ENCODE results near the gene MAN1A1.
"Not testable (repeated sequence)": the region's sequence is repeated elsewhere in the genome, so short reads cannot be mapped to it uniquely, and the experiment has no call there.

The MAN1A1 gene

DNA sequence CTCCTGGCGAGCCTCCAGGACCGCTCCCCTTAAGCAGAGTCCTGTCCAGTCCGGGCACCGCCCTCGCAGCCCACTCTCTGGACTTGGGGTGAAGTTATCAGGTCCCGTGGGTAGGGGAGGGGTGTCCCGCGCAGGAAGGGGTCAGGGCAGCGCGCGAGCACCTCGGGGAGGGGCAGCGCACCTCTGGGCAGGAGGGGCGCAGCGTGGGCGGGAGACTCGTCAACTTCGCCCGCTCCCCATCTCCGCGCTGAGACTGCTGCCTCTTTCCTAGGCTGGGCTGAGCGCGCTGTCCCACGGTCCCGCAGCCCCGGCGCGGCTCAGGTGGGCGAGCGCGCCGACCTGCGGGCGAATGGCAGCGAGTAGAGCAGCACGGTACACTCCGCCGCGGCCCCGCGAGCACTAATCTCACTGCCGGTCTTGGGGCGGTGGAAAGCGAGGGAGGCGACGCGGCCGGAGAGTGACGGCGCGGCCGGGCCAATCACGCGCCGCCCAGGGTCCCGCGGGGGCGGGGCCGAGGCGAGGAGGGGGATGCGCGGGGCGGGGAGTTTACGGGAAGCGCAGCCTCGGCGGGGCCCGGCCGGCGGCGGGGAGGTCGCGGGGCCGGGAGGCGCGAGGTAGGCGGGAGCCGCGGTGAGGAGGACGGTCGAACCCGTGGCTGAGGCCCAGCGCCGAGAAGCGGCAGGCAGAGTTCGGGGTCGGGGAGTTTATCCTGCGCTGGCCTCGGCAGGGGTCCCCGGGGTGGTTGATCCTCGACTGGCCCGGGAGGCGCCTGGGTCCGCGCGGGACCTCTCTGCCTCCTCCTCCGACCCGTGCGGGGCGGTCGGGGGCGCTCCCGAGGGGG lies at the start of gene MAN1A1:
Gene MAN1A1, minus strand, starts transcription at position 401 of the 841 bp plus-strand sequence. CDS start 696 bp downstream, outside the sequence.
- H3K36me3 Mint-ChIP-seq (ENCODE audit: low read depth), result peaks cover 26% of the 10 kb centered on the region
- H3K27me3 Mint-ChIP-seq (ENCODE audit: low read depth), result no peaks in the 10 kb centered on the region
- peak within 1 kb of the TSS; percentile 94 for H3K27ac Mint-ChIP-seq
- peak; percentile 92 for DNase-seq (ENCODE audit: low spot score)
- no peaks in the 10 kb centered on the region for H3K9me3 Mint-ChIP-seq
- peak within 1 kb of the TSS; percentile 87 for H3K4me3 Mint-ChIP-seq
- peaks cover 54% of the 10 kb centered on the region for H3K4me1 Mint-ChIP-seq (ENCODE audit: low read depth)

DNA sequence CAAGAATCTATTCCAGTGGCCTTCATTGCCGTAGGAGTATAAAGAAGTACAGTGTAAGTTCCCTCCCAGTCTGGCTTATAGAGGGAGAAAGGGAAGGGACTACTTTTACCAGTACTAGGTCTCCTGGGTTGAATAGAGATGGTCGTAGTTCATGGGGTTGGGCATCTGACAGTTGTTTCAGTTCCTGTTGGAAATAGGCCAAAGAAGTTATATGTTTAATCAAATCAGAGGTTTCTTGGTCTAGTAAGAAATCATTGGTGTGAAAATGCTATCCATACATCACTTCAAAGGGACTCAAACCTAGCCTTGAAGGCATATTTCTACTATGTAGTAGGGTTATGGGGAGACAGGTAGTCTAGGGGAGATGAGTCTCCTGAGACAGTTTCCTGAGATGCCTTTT lies 45.6 kb upstream of the MAN1A1 start:
- Mint-ChIP-seq H3K9me3 (peaks cover 5% of the 10 kb centered on the region), H3K36me3 (ENCODE audit: low read depth) (no peaks in the 10 kb centered on the region), H3K4me3 (no peak overlapping the region), H3K27ac (no peak overlapping the region), H3K27me3 (ENCODE audit: low read depth) (no peaks in the 10 kb centered on the region), H3K4me1 (ENCODE audit: low read depth) (no peaks in the 10 kb centered on the region)
- DNase-seq (ENCODE audit: low spot score), result no peak

DNA sequence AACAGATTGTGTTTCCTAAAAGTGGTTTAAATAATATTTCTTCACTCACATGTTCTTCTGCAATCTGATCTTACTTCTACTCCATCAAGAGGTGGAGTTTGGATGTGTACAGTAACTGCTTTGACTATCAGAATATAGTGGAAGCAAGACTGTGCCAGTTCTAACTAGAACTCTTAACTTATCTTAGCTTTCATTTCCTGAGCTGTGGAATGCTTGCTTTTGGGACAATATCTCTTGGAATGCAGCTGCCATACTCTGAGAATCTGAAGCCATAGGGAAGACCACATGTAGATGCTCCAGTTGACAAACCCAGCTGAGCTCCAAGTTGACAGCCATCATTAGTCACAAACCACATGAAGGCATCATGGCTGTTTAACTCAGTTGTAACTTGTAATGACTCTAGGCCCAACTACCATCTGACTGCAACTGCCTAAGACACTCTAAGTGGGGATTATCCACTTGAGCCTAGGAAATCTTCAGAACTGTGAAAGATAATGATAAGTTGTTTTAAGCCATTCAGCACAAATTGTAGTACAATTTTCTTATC lies 40.8 kb upstream of the MAN1A1 start:
- Mint-ChIP-seq H3K4me1 (ENCODE audit: low read depth) (no peaks in the 10 kb centered on the region), H3K27me3 (ENCODE audit: low read depth) (no peaks in the 10 kb centered on the region), H3K9me3 (peaks cover 5% of the 10 kb centered on the region), H3K27ac (no peak overlapping the region), H3K4me3 (no peak overlapping the region), H3K36me3 (ENCODE audit: low read depth) (no peaks in the 10 kb centered on the region)
- no peak for DNase-seq (ENCODE audit: low spot score)

DNA sequence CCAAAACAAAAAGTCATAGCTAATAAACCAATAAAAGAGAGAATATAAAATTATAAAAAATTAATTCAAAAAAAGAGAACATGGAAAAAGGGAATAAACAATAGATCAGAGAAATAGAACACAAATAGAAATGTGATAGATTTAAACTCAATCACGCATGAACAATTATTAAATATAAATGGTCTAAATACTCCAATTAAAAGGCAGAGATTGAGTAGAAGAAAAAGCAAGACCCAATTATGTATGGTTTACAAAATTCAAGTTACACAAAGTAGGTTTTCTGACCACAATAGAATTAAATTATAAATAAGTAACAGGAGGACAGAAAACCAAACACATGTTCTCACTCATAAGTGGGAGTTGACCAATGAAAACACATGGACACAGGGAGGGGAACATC lies 36.4 kb upstream of the MAN1A1 start:
- Mint-ChIP-seq H3K36me3 (ENCODE audit: low read depth) (peaks cover under 1% of the 10 kb centered on the region), H3K27ac (no peak overlapping the region), H3K4me1 (ENCODE audit: low read depth) (no peaks in the 10 kb centered on the region), H3K27me3 (ENCODE audit: low read depth) (no peaks in the 10 kb centered on the region), H3K9me3 (peaks cover 29% of the 10 kb centered on the region), H3K4me3 (no peak overlapping the region)
- no peak for DNase-seq (ENCODE audit: low spot score)

DNA sequence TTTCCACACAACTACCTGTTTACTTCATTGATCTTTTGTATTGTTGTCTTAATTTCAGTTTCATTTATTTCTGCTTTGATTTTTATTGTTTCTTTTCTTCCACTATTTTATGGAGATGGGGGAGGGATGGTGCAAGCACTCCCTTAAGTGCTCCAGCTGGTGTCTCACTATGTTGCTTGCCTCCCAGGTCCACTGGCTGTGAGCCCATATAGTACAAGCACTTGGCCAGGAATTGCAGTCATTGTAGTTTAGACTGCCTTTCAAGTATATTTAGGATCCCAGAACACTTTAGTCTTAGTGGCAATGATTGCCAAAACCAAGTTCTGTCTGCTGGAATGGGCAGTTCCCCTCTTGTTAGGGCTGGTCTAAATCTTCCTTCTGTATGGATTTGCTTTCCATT lies 34.9 kb upstream of the MAN1A1 start:
- H3K9me3 Mint-ChIP-seq, result peaks cover 44% of the 10 kb centered on the region

DNA sequence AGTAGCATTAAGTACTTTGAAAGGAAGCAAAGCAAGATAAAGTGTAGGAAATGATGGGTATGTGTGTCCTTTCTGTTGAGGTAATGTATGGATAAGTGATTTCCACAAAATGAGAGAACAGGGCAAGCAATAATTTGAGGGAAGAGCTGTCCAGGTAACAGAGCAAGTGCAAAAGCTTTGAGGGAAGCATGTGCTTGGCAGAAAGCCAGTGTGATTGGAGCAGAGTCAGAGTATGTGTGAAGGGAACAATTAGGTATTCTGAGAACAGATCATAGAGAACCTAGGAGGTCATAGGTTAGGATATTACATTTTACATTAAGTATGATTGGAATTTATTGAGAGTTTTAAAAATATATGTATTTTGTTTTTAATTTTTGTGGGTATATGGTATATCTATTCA lies 30.2 kb upstream of the MAN1A1 start:
- Mint-ChIP-seq H3K27me3 (ENCODE audit: low read depth) (no peaks in the 10 kb centered on the region), H3K4me3 (no peak overlapping the region), H3K4me1 (ENCODE audit: low read depth) (no peaks in the 10 kb centered on the region), H3K9me3 (peaks cover 52% of the 10 kb centered on the region), H3K27ac (no peak overlapping the region), H3K36me3 (ENCODE audit: low read depth) (peaks cover 4% of the 10 kb centered on the region)
- no peak for DNase-seq (ENCODE audit: low spot score)

More for the DNA sequence above, 34.9 kb upstream of the MAN1A1 start:
- H3K27me3 Mint-ChIP-seq (ENCODE audit: low read depth), result no peaks in the 10 kb centered on the region
- H3K4me3 Mint-ChIP-seq, result no peak overlapping the region
- peaks cover 4% of the 10 kb centered on the region for H3K36me3 Mint-ChIP-seq (ENCODE audit: low read depth)
- DNase-seq (ENCODE audit: low spot score), result no peak
- no peak overlapping the region for H3K27ac Mint-ChIP-seq
- H3K4me1 Mint-ChIP-seq (ENCODE audit: low read depth), result no peaks in the 10 kb centered on the region

DNA sequence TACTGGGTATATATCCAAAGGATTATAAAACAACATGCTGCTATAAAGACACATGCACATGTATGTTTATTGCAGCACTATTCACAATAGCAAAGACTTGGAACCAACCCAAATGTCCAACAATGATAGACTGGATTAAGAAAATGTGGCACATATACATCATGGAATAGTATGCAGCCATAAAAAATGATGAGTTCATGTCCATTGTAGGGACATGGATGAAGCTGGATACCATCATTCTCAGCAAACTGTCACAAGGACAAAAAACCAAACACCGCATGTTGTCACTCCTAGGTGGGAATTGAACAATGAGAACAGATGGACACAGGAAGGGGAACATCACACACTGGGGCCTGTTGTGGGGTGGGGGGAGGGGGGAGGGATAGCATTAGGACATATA lies 27.5 kb upstream of the MAN1A1 start:
- not testable (repeated sequence) for DNase-seq (ENCODE audit: low spot score); H3K27me3 Mint-ChIP-seq (ENCODE audit: low read depth); H3K4me1 Mint-ChIP-seq (ENCODE audit: low read depth); H3K36me3 Mint-ChIP-seq (ENCODE audit: low read depth); H3K27ac Mint-ChIP-seq; H3K4me3 Mint-ChIP-seq
- H3K9me3 Mint-ChIP-seq, result peaks cover 40% of the 10 kb centered on the region

DNA sequence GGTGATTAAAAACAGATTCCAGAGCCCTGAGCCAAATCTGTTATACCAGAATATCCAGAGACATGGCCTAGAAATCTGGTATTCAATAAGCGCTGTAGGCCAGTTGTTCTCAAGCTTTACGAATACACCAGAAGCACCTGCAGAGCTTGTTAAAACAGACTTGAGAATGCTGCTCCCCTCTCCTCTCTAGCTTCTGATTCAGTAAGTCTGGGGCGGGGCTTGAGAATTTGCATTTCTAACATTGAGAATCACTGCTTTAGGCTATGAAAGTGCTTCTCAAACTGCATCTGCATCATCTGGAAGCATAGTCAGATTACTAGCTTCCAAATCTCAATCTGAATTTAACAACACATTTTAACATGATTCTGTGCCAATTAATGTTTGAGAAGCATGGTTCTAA lies 20.5 kb upstream of the MAN1A1 start:
- H3K4me3 Mint-ChIP-seq, result no peak overlapping the region
- peaks cover 2% of the 10 kb centered on the region for H3K27me3 Mint-ChIP-seq (ENCODE audit: low read depth)
- H3K4me1 Mint-ChIP-seq (ENCODE audit: low read depth), result peaks cover 3% of the 10 kb centered on the region
- peaks cover 13% of the 10 kb centered on the region for H3K36me3 Mint-ChIP-seq (ENCODE audit: low read depth)
- H3K9me3 Mint-ChIP-seq, result peaks cover 11% of the 10 kb centered on the region
- no peak for DNase-seq (ENCODE audit: low spot score)
- H3K27ac Mint-ChIP-seq, result no peak overlapping the region

DNA sequence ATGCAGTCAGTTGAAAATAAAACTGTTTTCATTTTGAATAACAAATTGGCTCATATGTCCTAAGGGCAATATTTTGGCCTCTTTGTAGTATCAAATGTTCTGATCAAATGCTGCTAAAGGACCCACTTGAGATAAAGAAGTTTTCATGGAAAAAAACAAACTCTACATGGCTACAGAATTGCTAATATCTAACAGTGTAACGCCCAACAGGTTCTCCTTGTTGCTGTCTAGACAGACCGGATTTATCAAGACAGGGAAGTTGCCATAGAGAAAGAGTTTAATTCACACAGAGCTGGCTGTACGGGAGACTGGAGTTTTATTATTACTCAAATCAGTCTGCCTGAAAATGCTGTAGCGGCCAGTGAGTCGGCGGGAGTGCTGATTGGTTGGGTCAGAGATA lies 19.4 kb upstream of the MAN1A1 start:
- H3K27me3 Mint-ChIP-seq (ENCODE audit: low read depth), result peaks cover 2% of the 10 kb centered on the region
- no peak overlapping the region for H3K27ac Mint-ChIP-seq
- peaks cover 17% of the 10 kb centered on the region for H3K9me3 Mint-ChIP-seq
- H3K4me1 Mint-ChIP-seq (ENCODE audit: low read depth), result peaks cover 3% of the 10 kb centered on the region
- no peak for DNase-seq (ENCODE audit: low spot score)
- peaks cover 24% of the 10 kb centered on the region for H3K36me3 Mint-ChIP-seq (ENCODE audit: low read depth)
- no peak overlapping the region for H3K4me3 Mint-ChIP-seq

DNA sequence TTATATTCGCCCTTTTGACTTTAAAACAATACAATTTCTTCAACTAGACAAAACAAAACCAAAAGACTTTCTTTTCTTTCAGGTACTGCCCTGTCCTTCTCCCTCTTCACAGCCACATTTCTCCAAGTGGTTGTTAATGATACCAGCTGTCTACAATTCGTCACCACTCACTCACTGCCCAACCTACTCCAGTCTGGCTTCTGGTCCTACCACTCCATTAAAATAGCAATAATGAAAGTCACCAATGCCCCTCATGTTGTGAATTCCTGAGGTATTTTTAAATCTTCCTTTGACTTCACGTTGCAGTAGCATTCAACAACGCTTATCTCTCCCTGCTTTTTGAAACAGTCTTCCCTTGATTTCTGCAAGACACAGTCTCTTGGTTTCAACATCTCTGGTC lies 11.6 kb upstream of the MAN1A1 start:
- Mint-ChIP-seq H3K27me3 (ENCODE audit: low read depth) (no peaks in the 10 kb centered on the region), H3K27ac (no peak overlapping the region)
- DNase-seq (ENCODE audit: low spot score), result no peak

DNA sequence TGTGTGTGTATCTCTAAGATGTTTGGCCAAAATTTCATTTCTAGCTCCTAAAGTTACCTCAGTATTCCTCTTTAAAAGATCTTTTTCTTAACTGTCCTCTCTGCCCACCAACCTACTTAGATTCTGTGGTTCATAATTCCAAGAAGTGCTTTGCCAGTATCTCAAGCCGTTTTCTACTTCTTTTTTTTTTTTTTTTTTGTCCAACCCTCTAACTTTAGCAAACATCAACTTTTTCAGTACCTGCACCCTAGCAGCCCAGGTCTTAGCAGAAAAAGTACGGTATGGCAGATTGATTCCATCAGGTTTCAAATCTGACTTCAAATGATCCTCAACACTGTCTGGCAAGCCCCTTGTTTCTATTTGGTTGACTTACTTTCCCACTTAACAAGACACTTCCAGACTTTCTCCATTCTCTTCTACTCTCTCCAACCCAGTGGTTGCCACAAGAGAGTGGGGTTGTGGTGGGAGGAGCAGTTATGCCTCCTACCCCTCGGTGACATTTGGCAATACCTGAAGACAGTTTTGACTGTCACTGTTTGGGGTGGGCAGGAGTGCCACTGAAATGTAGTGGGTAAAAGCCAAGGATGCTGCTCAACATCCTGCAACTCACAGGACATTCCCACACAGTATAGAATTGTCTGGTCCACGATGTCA lies 10.8 kb upstream of the MAN1A1 start:
- peaks cover 21% of the 10 kb centered on the region for H3K36me3 Mint-ChIP-seq (ENCODE audit: low read depth)
- peaks cover 24% of the 10 kb centered on the region for H3K4me1 Mint-ChIP-seq (ENCODE audit: low read depth)
- H3K9me3 Mint-ChIP-seq, result peaks cover 9% of the 10 kb centered on the region
- no peaks in the 10 kb centered on the region for H3K27me3 Mint-ChIP-seq (ENCODE audit: low read depth)
- H3K27ac Mint-ChIP-seq, result peak overlapping the region; percentile 37
- peak overlapping the region; percentile 38 for H3K4me3 Mint-ChIP-seq
- no peak for DNase-seq (ENCODE audit: low spot score)

More for the DNA sequence above, 11.6 kb upstream of the MAN1A1 start:
- H3K9me3 Mint-ChIP-seq, result peaks cover 11% of the 10 kb centered on the region
- H3K36me3 Mint-ChIP-seq (ENCODE audit: low read depth), result peaks cover 24% of the 10 kb centered on the region
- no peak overlapping the region for H3K4me3 Mint-ChIP-seq
- peaks cover 22% of the 10 kb centered on the region for H3K4me1 Mint-ChIP-seq (ENCODE audit: low read depth)

DNA sequence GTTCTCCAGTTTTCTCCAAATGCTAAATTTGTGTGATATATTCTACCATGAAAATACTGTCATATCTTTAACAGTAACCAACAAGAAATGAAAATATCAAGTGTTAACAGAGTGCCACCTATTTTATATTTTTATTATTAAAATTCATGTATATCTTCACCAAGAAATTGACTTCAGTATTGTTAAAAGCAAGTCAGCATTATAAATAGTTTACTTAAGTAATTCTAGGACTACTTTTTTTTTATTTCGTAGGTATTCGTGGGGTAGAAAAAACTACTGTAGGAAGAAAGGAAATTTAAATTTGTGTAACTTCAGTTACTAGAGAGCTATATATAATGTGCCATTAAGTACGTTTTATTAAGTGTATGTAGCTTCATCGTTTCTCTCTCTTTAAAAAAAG lies 6.3 kb upstream of the MAN1A1 start:
- H3K27me3 Mint-ChIP-seq (ENCODE audit: low read depth), result no peaks in the 10 kb centered on the region
- H3K9me3 Mint-ChIP-seq, result no peaks in the 10 kb centered on the region
- DNase-seq (ENCODE audit: low spot score), result no peak
- no peak overlapping the region for H3K27ac Mint-ChIP-seq
- peaks cover 33% of the 10 kb centered on the region for H3K4me1 Mint-ChIP-seq (ENCODE audit: low read depth)
- H3K36me3 Mint-ChIP-seq (ENCODE audit: low read depth), result peaks cover 4% of the 10 kb centered on the region
- H3K4me3 Mint-ChIP-seq, result no peak overlapping the region

DNA sequence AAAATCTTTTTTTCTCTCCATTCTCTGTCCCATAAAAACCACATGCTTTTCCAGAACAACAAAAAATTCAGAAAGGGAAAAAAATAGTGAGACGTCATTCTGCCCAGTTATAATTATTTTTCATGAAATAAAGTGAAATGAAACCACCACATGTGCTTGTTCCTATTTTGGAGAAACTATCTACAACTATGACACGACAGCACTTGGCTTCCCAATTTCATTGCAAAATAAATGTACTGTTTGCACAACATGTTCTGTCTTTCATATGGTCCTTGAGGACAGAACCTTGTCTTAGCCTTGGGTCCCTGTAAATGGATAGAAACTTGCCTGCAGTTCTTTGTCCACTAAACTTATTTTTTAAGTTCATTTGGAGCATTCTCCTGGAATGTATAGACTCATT lies 5.6 kb upstream of the MAN1A1 start:
- H3K4me1 Mint-ChIP-seq (ENCODE audit: low read depth), result peaks cover 27% of the 10 kb centered on the region
- H3K27me3 Mint-ChIP-seq (ENCODE audit: low read depth), result no peaks in the 10 kb centered on the region
- H3K9me3 Mint-ChIP-seq, result no peaks in the 10 kb centered on the region
- peaks cover 4% of the 10 kb centered on the region for H3K36me3 Mint-ChIP-seq (ENCODE audit: low read depth)
- DNase-seq (ENCODE audit: low spot score), result no peak
- H3K4me3 Mint-ChIP-seq, result no peak overlapping the region
- H3K27ac Mint-ChIP-seq, result no peak overlapping the region

DNA sequence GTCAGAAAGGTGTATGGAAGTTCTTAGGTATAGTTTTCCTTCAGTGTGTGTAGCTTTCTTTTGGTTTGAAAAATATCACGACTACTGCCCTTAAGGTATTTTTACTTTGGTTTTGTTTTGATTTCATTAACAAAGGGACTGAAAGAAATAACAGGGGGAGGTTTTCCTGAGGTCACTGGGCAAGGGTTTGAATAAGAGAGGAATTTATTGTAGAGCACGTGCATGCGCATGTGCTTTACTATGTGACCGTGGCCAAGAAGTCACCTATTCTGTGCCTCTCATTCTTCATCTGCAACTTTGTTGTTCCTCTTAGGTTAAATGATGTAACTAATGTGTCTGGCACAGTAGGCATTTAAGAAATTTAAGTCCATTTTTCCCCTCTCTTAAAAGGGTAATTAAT lies 4.1 kb upstream of the MAN1A1 start:
- no peaks in the 10 kb centered on the region for H3K9me3 Mint-ChIP-seq
- H3K27ac Mint-ChIP-seq, result no peak overlapping the region
- H3K36me3 Mint-ChIP-seq (ENCODE audit: low read depth), result peaks cover 4% of the 10 kb centered on the region
- H3K27me3 Mint-ChIP-seq (ENCODE audit: low read depth), result no peaks in the 10 kb centered on the region
- no peak for DNase-seq (ENCODE audit: low spot score)
- no peak overlapping the region for H3K4me3 Mint-ChIP-seq
- H3K4me1 Mint-ChIP-seq (ENCODE audit: low read depth), result peaks cover 21% of the 10 kb centered on the region

Measured in T-helper 2 cell treated with Interferon-gamma antibody and Interleukin-4, amounts not matched to agents 5 μg/mL and 100 μg/mL, for 36 hours (primary cell).